CD4-positive, alpha-beta T cell treated with Interleukin-4 for 4 hours (primary cell): ENCODE results near the gene PCED1A.

Source experiments
- DNase-seq: peaks from one replicate; pipeline ENCODE4 v3.0.0-alpha.2; 2020

PCED1A gene

DNA sequence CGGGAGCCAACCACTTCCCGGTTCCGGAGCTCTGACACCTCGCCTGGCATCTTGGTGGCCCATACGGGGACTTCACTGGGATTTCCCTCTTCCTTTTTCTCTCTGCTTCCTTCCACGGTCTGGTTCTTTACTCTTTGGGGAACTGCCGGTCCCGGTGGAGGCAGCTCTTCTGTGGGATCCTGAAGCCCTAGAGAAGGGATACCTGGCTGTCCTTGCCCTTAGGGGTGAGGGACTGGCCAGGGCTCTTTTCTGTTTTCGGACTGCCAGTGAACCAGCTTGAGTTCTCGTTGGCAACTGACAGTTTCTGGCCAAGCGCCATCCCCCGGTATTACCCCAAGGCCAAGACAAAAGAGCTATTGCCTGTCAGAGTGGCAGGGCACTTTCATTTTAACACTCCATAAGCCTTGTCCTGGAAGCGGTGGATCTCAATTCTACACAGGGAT is 39.1 kb downstream of the PCED1A start:
- DNase-seq, result no peak

GRCh38 chr20:2800521-2801285 is 39.8 kb downstream of the PCED1A start, which contains the start of gene CPXM1:
Gene CPXM1 (minus strand): TSS chr20:2800627. CDS start chr20:2800572, 55 bp downstream.
- no peak for DNase-seq

DNA sequence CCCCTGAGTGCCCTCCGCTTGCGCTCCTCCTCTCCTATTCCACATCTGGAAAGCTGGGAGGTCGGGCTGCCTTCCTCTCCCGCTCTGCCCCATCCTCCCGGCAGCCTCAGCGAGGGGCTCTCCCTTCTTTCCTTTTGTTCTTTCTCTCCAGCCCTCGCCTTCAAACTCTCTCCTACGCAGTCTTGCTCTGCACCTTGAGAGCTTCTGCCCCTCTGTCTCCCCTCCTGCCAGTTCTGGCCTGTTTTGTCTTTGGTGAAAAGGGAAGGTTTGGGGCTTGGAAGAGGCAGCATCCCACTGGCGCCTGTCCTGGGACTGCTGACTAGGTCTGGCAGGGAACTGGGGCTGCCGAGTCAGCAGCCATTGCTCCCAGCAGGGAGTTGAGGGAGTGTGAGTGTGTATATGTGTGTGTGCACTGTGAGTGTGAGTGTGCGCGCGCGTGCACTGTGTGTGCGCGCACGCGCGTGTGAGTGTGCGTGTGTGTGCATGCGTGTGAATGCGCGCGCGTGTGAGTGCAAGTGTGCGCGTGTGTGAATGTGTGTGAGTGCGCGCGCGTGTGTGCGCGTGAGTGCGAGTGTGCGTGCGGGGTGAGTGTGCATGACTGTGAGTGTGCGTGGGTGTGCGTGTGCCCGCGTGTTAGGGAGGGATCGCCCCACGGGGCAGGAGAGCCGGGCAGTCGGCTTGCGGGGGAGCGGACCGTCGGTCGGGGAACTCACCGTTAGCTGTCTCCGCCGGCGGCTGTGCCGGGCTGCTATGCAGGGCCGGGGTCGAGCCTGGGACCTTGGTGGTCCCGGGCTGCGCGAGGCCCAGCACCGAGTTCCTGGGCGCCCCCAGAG is 40.6 kb downstream of the PCED1A start:
- no peak for DNase-seq

GRCh38 chr20:2799271-2799670 is 41.2 kb downstream of the PCED1A start:
- DNase-seq, result no peak

- no peak for DNase-seq
These were observed 41.6 kb downstream of the PCED1A start for GRCh38 chr20:2798814-2799213.

- DNase-seq, result no peak
These were observed 42.2 kb downstream of the PCED1A start for GRCh38 chr20:2798095-2798805.

- DNase-seq, result no peak
These were observed 43.1 kb downstream of the PCED1A start for GRCh38 chr20:2797136-2797983.

- no peak for DNase-seq
These were observed 44.3 kb downstream of the PCED1A start for GRCh38 chr20:2796011-2796660.

DNA sequence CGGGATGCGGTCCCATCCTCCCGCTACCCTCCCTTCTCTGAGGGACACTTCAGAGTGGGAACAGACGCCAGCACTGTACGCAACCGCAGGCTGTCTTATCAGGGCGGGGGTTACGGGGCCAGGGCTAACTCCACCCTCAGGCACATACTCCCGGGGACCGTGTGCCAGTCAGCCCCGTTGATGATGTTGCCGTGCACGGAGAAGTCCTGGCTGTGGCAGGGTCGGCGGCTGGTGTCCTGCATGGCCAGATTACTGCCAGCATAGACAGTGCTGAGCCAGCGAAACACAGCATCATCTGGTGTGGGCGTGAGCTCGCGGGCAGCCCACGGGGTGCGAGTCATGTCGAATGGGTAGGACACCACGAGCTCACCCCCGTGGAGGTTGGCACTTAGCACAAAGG is 45.0 kb downstream of the PCED1A start:
- DNase-seq, result no peak

DNA sequence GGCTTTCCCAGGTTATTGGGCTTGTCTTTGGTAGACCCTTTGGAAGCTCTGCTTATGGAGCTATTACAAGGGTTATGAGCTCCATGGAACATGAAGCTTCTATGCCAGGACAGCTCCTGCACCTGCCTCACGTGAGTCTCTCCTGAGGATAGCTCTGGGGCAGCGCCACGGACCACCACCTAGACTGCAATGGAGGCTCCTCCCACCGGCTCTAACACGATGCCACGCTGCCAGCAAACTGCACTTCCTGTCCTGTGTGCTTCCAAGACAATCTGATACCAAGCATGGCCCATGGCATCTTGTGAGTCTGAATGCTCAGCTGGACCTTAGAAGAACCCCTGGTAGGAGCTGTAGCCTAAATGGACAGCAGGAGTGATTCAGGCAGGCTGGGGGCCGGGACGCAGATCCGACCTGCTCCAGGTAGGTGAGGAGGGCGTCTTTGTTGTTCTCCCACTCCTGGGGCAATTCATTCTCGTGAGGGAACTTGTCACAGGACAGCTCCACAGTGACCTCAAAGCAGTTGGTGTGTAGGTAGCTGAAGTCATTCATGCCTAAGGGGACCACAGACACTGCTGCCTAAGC is 45.5 kb downstream of the PCED1A start:
- no peak for DNase-seq

DNA sequence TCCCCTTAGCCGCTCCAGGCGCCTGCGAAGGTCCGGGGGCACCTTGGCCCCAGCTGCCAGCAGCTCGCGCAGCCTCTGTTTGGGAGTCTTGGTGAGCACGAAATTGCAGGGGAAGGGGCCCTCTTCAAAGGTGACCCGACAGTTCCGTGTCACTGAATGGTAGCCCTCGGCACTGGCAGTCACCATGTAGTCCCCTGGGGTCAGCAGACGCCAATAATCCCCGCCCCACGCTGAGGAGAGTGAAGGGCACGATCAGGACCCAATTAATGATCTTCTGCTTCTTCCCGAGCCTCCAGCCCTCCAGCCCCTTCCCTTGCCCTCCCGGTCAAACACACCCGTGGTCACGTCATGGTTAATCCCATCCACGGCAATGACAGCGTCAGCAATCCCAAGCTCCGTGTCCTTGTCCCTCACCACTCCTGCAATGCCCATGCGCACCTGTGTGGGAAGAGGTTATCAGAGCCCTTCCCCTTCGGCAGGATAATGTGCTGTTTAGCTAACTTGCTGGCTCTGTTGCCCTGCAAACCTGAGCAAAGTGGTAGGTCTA is 46.2 kb downstream of the PCED1A start:
- DNase-seq, result no peak

- no peak for DNase-seq
These were observed 47.0 kb downstream of the PCED1A start for GRCh38 chr20:2793471-2793870.
